GM12878 (cell line): ENCODE measurements around the gene RBM4. TPM values are rescaled to one million over a fixed set of nuclear protein-coding genes. Genes with fewer than 3 reads are reported as not detected.

Experiments
- ATAC-seq: fragments of 200-7000 bp; cut with Tn5 transposase; 3 replicates; pipeline ENCODE4 v1.9.1; 2020; ENCODE audit warnings: mild to moderate bottlenecking, moderate library complexity
- BruUV-seq: library from RNA; stranded (reverse); fragments of 400-500 nt; replicated peaks from 2 replicates; lab custom pipeline; 2021; lab: Mats Ljungman, UMichigan
- CTCF ChIA-PET: fragments of 300-600 bp; sonication (Branson Sonifier 250); formaldehyde crosslinking; extraction: SDS; loops from one replicate; lab custom pipeline; 2021; ENCODE audit warnings: inconsistent platforms; lab: Yijun Ruan, JAX
- POLR2A ChIA-PET: fragments of 350-600 bp; formaldehyde crosslinking; extraction: SDS; loops from one replicate; lab custom pipeline; 2021; ENCODE audit warnings: inconsistent platforms; lab: Charles Lee
- RAD21 ChIA-PET: fragments of 300-600 bp; sonication (Branson Sonifier 250); formaldehyde crosslinking; loops from one replicate; lab custom pipeline; 2023; ENCODE audit warnings: antibody characterized with exemption; ENCODE audit not compliant: unreplicated experiment; lab: Charles Lee
- SMC1A ChIA-PET: fragments of 300-600 bp; sonication (Branson Sonifier 250); formaldehyde crosslinking; loops from one replicate; lab custom pipeline; 2023; ENCODE audit not compliant: unreplicated experiment, uncharacterized antibody; lab: Charles Lee
- DNase-seq: peaks from one replicate; pipeline ENCODE4 v3.0.0-alpha.2; 2011; ENCODE audit warnings: low read depth, low spot score
- FAIRE-seq: peaks from 3 replicates; lab custom pipeline; 2011; peaks lifted over from hg19 to GRCh38; lab: Jason Lieb, UNC
- H2AFZ ChIP-seq: 2 replicates; pipeline ENCODE4 v1.6.0; 2011; ENCODE audit warnings: low read depth, low read length, control low read depth; ENCODE audit not compliant: control insufficient read depth
- H3K27ac ChIP-seq: 2 replicates; pipeline ENCODE4 v1.5.1; 2011; ENCODE audit warnings: control low read depth; ENCODE audit not compliant: control insufficient read depth, insufficient read depth
- H3K27me3 ChIP-seq, 2 experiments: replicated peaks in 1 of 2; 2 replicates each; pipeline versions ENCODE4 v1.6.0 to v1.6.1; 2011; ENCODE audit warnings: low read length in 1 of 2; ENCODE audit not compliant: control insufficient read depth in 2 of 2, insufficient read depth in 2 of 2
- H3K36me3 ChIP-seq, 2 experiments: 2 replicates each; pipeline ENCODE4 v1.5.1; 2011; ENCODE audit warnings: low read length in 1 of 2; ENCODE audit not compliant: control insufficient read depth in 2 of 2, insufficient read depth in 2 of 2
- H3K4me1 ChIP-seq: 2 replicates; pipeline ENCODE4 v1.6.1; 2011; ENCODE audit warnings: mild to moderate bottlenecking, low read length, moderate library complexity, mixed read lengths; ENCODE audit not compliant: control insufficient read depth, insufficient read depth
- H3K4me2 ChIP-seq: 2 replicates; pipeline ENCODE4 v1.6.0; 2011; ENCODE audit warnings: control low read depth; ENCODE audit not compliant: control insufficient read depth, insufficient read depth
- H3K4me3 ChIP-seq: fragments of 200-600 bp; sonication (generic); 2 replicates; pipeline ENCODE4 v1.5.1; 2016
- H3K79me2 ChIP-seq: 2 replicates; pipeline ENCODE4 v1.6.0; 2011; ENCODE audit warnings: low read length; ENCODE audit not compliant: control insufficient read depth, insufficient read depth
- H3K9ac ChIP-seq: 2 replicates; pipeline ENCODE4 v1.8.0; 2011; ENCODE audit warnings: low read length, control low read depth, mixed read lengths; ENCODE audit not compliant: control insufficient read depth, insufficient read depth
- H3K9me3 ChIP-seq: replicated peaks from 3 replicates; pipeline ENCODE4 v1.5.1; 2011; ENCODE audit warnings: mild to moderate bottlenecking, low read length; ENCODE audit not compliant: control insufficient read depth, insufficient read depth
- H4K20me1 ChIP-seq: 2 replicates; pipeline ENCODE4 v1.6.0; 2011; ENCODE audit not compliant: control insufficient read depth, insufficient read depth
- BMI1 ChIP-seq: fragments of 450-650 bp; IDR thresholded peaks from 2 replicates; pipeline ENCODE4 v1.6.1; 2016; ENCODE audit warnings: mild to moderate bottlenecking, moderate library complexity, borderline replicate concordance
- CBX3 ChIP-seq: fragments of 200-600 bp; sonication (generic); IDR thresholded peaks from 2 replicates; pipeline ENCODE4 v1.6.1; 2016; ENCODE audit warnings: low read depth, borderline replicate concordance
- CHD1 ChIP-seq: IDR thresholded peaks from 2 replicates; pipeline ENCODE4 v1.6.1; 2012; ENCODE audit warnings: low read depth, low read length, improper control_type of control experiment
- CHD2 ChIP-seq: IDR thresholded peaks from 2 replicates; pipeline ENCODE4 v1.6.1; 2011; ENCODE audit warnings: low read depth, low read length, improper control_type of control experiment, borderline replicate concordance
- CREB1 ChIP-seq: IDR thresholded peaks from 2 replicates; pipeline ENCODE4 v1.6.1; 2012; ENCODE audit warnings: low read depth, mild to moderate bottlenecking, inconsistent platforms
- EP300 ChIP-seq, 2 experiments: fragments of 150-350 bp in 1 of 2; IDR thresholded peaks; 2 replicates each; pipeline ENCODE4 v1.6.1; 2011 to 2012; ENCODE audit warnings: low read depth in 2 of 2, low read length in 2 of 2, borderline replicate concordance in 1 of 2, improper control_type of control experiment in 1 of 2, inconsistent platforms in 1 of 2; ENCODE audit not compliant: control insufficient read depth in 1 of 2
- JUND ChIP-seq: IDR thresholded peaks from 2 replicates; pipeline ENCODE4 v1.6.1; 2012; ENCODE audit warnings: low read depth, mild to moderate bottlenecking, low read length, improper control_type of control experiment, moderate library complexity
- MEF2B ChIP-seq: fragments of 450-650 bp; IDR thresholded peaks from 2 replicates; pipeline ENCODE4 v1.6.1; 2018; ENCODE audit warnings: mild to moderate bottlenecking, moderate library complexity; ENCODE audit not compliant: partially characterized antibody, poor library complexity, severe bottlenecking
- NFYB ChIP-seq: IDR thresholded peaks from 2 replicates; pipeline ENCODE4 v1.6.1; 2011; ENCODE audit warnings: low read depth, mild to moderate bottlenecking, low read length, improper control_type of control experiment, moderate library complexity; ENCODE audit not compliant: insufficient read depth
- POLR2AphosphoS5 ChIP-seq: IDR thresholded peaks from 2 replicates; pipeline ENCODE4 v1.6.1; 2011; ENCODE audit warnings: mild to moderate bottlenecking, low read length, inconsistent platforms
- POU2F2 ChIP-seq: IDR thresholded peaks from 3 replicates; pipeline ENCODE4 v1.6.1; 2011; ENCODE audit warnings: low read depth, mild to moderate bottlenecking, low read length, borderline replicate concordance
- RAD21 ChIP-seq: IDR thresholded peaks from 2 replicates; pipeline ENCODE4 v1.6.1; 2011; ENCODE audit warnings: mild to moderate bottlenecking, low read depth, low read length, moderate library complexity; ENCODE audit not compliant: insufficient read depth
- SREBF2 ChIP-seq: IDR thresholded peaks from 2 replicates; pipeline ENCODE4 v1.6.1; 2012; ENCODE audit warnings: mild to moderate bottlenecking, low read length
- STAT1 ChIP-seq: fragments of 450-650 bp; conservative IDR thresholded peaks from 2 replicates; pipeline ENCODE4 v1.6.1; 2014; ENCODE audit warnings: antibody characterized with exemption, mild to moderate bottlenecking
- ZNF24 ChIP-seq: fragments of 450-650 bp; IDR thresholded peaks from 2 replicates; pipeline ENCODE4 v1.6.1; 2017; ENCODE audit warnings: antibody characterized with exemption, mild to moderate bottlenecking
- WGBS: methylation state at CpG from one replicate; pipeline ENCODE4 v1.1.6; 2016; ENCODE audit warnings: low lambda C conversion rate; ENCODE audit not compliant: insufficient replicate concordance, insufficient coverage; ENCODE audit errors: missing lambda C conversion rate; 5-methylcytosine and 5-hydroxymethylcytosine counted together
- in situ Hi-C: fragments of 300-500 bp; cut with MboI; formaldehyde crosslinking; loops from 9 replicates; pipeline ENCODE4 v1.14.3; 2018; ENCODE audit warnings: mixed read lengths
- intact Hi-C: fragments of 100-400 bp; cut with micrococcal nuclease; formaldehyde crosslinking; loops from one replicate; pipeline ENCODE4 v1.14.2; 2022; ENCODE audit not compliant: unreplicated experiment
- polyA plus RNA-seq, 11 experiments: library from polyadenylated mRNA; depleted of rRNA in 4 of 11; unstranded in 6 of 11; stranded (reverse) in 5 of 11; fragments of >200 nt; fragmentation: Nextera tagmentation in 4 of 11; fragmentation: Illumina TruSeq in 1 of 11; extraction: Ambion mirVana in 4 of 11; extraction: Trizol in 1 of 11; gene quantifications; 1 replicate in 1 of 11; 2 replicates in 10 of 11; pipeline versions ENCODE4 v1.2.1 to v1.2.3, GENCODE V29; 2011 to 2016; ENCODE audit warnings: inconsistent platforms in 2 of 11, missing spikeins in 2 of 11, low read depth in 1 of 11
- total RNA-seq, 4 experiments: library from RNA; depleted of rRNA in 3 of 4; stranded (reverse); fragments of >200 nt in 3 of 4; fragmentation: Illumina TruSeq in 1 of 4; extraction: Trizol in 1 of 4; gene quantifications; 2 replicates each; pipeline versions ENCODE4 v1.2.1 to v1.2.3, GENCODE V29; 2013 to 2021
- TF ChIP-seq, protein P1 (sequence below): IDR thresholded peaks from 2 replicates; pipeline ENCODE4 v1.6.1; 2011; ENCODE audit warnings: borderline replicate concordance, low read depth, mild to moderate bottlenecking, moderate library complexity, low read length; ENCODE audit not compliant: insufficient read depth, poor library complexity, severe bottlenecking

Gene RBM4
- total and polyA plus RNA-seq, 10 of the 15 experiments (the other 5 are each of a cell fraction or from before 2014, with no cell fraction given): 105 to 224 (median 138) TPM

DNA sequence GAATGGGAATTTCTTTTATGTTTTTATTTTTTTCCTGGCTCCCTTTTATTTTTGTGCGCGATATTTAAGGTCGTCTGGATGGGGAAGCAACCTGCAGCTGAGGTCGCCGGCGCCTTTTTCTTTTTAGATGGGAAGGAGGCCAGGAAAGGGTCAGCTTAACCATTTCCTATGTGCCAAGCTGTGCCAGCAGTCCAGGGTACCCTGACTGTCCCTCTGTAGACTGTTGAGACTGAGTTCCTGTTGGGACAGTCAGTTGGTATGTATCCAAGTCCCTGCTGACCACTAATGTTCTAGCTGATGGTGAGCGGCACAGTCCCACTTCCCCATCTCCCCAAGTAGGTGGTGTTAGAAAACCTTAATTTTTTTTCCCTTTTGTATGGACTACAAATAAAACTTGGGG lies 11.6 kb upstream of the RBM4 start:
- RAD21 ChIA-PET: no interaction called here
- CTCF ChIA-PET: interaction anchor here (1.1 kb wide), 1 partner anchor 10 kb away, joined by 5 read pairs; no protein-coding TSS in a partner anchor
- Histone ChIP-seq H3K79me2 (peaks cover 91% of the 10 kb centered on the region), H3K9me3 (no peaks in the 10 kb centered on the region), H3K4me2 (no peak overlapping the region), H3K27ac (no peak overlapping the region), H3K36me3 (peaks cover 51 to 66% of the 10 kb centered on the region in 2 experiments), H3K4me1 (no peaks in the 10 kb centered on the region), H3K27me3 (no peaks in the 10 kb centered on the region), H3K9ac (no peak overlapping the region), H3K4me3 (no peak overlapping the region), H4K20me1 (peaks cover 20% of the 10 kb centered on the region), H2AFZ (no peak overlapping the region)
- in situ Hi-C loops: no loop called here
- ATAC-seq (no peak), DNase-seq (no peak), FAIRE-seq (no peak)
- intact Hi-C loops: no loop called here
- POLR2A ChIA-PET: interaction anchor here (0.8 kb wide), 1 partner anchor 11 kb away, joined by 3 read pairs; no protein-coding TSS in a partner anchor
- SMC1A ChIA-PET: no interaction called here
- 98% methylated on average over 7 of the region's 7 CpGs for WGBS
- BruUV-seq: no TSS peak
- no peak for TF ChIP-seq JUND

DNA sequence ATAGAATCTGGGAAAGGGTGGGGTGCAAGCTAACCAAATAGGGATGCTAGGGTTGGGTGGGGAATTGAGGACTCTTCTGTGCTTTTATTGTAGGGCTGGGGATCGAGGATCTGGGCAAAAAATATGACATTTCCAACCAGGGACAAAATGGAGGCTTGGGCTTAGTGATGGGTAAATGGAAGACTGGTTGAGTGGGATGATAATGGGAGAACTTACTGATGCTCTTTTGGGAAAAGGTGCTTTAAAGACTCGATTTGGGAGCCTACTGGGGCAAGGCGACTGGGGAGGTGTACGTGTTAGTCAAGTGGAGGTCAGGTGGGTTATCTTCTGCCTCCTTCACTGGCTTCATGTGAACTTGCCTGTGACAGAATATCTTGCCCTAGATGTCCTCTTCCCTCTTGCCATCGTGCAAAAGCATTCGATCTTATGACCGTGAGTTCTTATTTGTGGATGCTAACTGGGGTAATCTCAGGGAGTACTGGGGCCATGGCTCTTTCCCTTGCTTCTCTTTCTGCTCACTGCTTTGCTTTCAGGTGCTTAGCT lies 10.4 kb upstream of the RBM4 start:
- CTCF ChIA-PET: interaction anchor here (0.8 to 2.8 kb wide), 2 partner anchors 10 to 18 kb away, joined by 3 to 11 read pairs; partner anchors contain the start of gene RBM4
- Histone ChIP-seq H3K9me3 (no peaks in the 10 kb centered on the region; the same call in 2 of the 3 replicates), H3K36me3 (peaks cover 49 to 65% of the 10 kb centered on the region in 2 experiments), H2AFZ (no peak overlapping the region), H3K4me2 (no peak overlapping the region), H3K27ac (no peak overlapping the region), H3K4me3 (no peak overlapping the region), H3K27me3 (no peaks in the 10 kb centered on the region), H3K79me2 (peaks cover 85% of the 10 kb centered on the region), H3K4me1 (no peaks in the 10 kb centered on the region), H3K9ac (no peak overlapping the region), H4K20me1 (peaks cover 10% of the 10 kb centered on the region; the same call in 1 of the 2 replicates)
- SMC1A ChIA-PET: interaction anchor here (1.0 to 2.4 kb wide), 2 partner anchors 8 to 10 kb away, joined by 4 to 10 read pairs; partner anchors contain the start of gene RBM4
- TSS peak; percentile 11 for BruUV-seq
- POLR2A ChIA-PET: interaction anchor here (0.5 to 1.2 kb wide), 3 partner anchors 9 to 122 kb away, joined by 3 to 6 read pairs (median 3); no protein-coding TSS in a partner anchor
- DNase-seq: no peak
- no peak for FAIRE-seq
- intact Hi-C loops: no loop called here
- over 99% methylated on average over 7 of the region's 7 CpGs for WGBS
- no peak for ATAC-seq
- RAD21 ChIA-PET: interaction anchor here (1.5 kb wide), 1 partner anchor 82 kb away, joined by 3 read pairs; the partner anchor contains the start of gene ZDHHC24
- in situ Hi-C loops: no loop called here
- TF ChIP-seq BMI1 (no peak), EP300 (IDR thresholded peaks at IDR 0.05; ENCODE audit: borderline replicate concordance in 1 of 2, control insufficient read depth in 1 of 2, low read depth in 2 of 2, low read length in 2 of 2) (no peak), CHD1 (no peak), CBX3 (no peak), RAD21 (no peak), ZNF24 (no peak), MEF2B (no peak), POLR2AphosphoS5 (peak; percentile 57), CREB1 (no peak), POU2F2 (0 out of 3 replicates have a peak, but pooled peaks have one; percentile 8), SREBF2 (no peak), NFYB (no peak), STAT1 (no peak), CHD2 (no peak)
- TF ChIP-seq, protein P1, sequence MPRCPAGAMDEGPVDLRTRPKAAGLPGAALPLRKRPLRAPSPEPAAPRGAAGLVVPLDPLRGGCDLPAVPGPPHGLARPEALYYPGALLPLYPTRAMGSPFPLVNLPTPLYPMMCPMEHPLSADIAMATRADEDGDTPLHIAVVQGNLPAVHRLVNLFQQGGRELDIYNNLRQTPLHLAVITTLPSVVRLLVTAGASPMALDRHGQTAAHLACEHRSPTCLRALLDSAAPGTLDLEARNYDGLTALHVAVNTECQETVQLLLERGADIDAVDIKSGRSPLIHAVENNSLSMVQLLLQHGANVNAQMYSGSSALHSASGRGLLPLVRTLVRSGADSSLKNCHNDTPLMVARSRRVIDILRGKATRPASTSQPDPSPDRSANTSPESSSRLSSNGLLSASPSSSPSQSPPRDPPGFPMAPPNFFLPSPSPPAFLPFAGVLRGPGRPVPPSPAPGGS: no peak
